Endodermal cell (in vitro differentiated cells): ENCODE results near the gene EVX2. TPM values are rescaled to one million over a fixed set of nuclear protein-coding genes. Genes with fewer than 3 reads are reported as not detected.

Experiments used
- DNase-seq: peaks from one replicate; pipeline ENCODE4 v3.0.0-alpha.2; 2017
- H3K27ac ChIP-seq: 2 replicates; pipeline ENCODE4 v1.5.1; 2013; ENCODE audit warnings: mild to moderate bottlenecking, low read depth, low read length, moderate library complexity
- H3K27me3 ChIP-seq: 2 replicates; pipeline ENCODE4 v1.6.1; 2013; ENCODE audit warnings: mild to moderate bottlenecking, low read length, moderate library complexity; ENCODE audit not compliant: insufficient read depth, control insufficient read depth, poor library complexity, severe bottlenecking
- H3K36me3 ChIP-seq: 2 replicates; pipeline ENCODE4 v1.7.0; 2013; ENCODE audit warnings: mild to moderate bottlenecking, low read length, moderate library complexity; ENCODE audit not compliant: control insufficient read depth, insufficient read depth
- H3K4me1 ChIP-seq: one replicate; pipeline ENCODE4 v1.7.0; 2013; ENCODE audit warnings: low read length; ENCODE audit not compliant: control insufficient read depth, insufficient read depth
- H3K4me3 ChIP-seq: 2 replicates; pipeline ENCODE4 v1.5.1; 2013; ENCODE audit warnings: mild to moderate bottlenecking, low read length, moderate library complexity
- H3K9ac ChIP-seq: 2 replicates; pipeline ENCODE4 v1.6.1; 2013; ENCODE audit warnings: mild to moderate bottlenecking, low read length, moderate library complexity; ENCODE audit not compliant: poor library complexity, severe bottlenecking; ENCODE audit errors: extremely low read depth
- H3K9me3 ChIP-seq: 2 replicates; pipeline ENCODE4 v1.6.1; 2013; ENCODE audit warnings: mild to moderate bottlenecking, low read length, moderate library complexity; ENCODE audit not compliant: control insufficient read depth
- H3K27ac Mint-ChIP-seq: 2 replicates; pipeline ENCODE4 v1.8.0; 2020; ENCODE audit warnings: mixed read lengths
- H3K27me3 Mint-ChIP-seq: 2 replicates; pipeline ENCODE4 v1.8.0; 2021; ENCODE audit warnings: mild to moderate bottlenecking, mixed read lengths; ENCODE audit not compliant: insufficient read depth
- H3K36me3 Mint-ChIP-seq: 2 replicates; pipeline ENCODE4 v1.8.0; 2020; ENCODE audit warnings: low read depth, mixed read lengths
- H3K4me1 Mint-ChIP-seq: 2 replicates; pipeline ENCODE4 v1.8.0; 2020; ENCODE audit warnings: mixed read lengths
- H3K4me3 Mint-ChIP-seq: 2 replicates; pipeline ENCODE4 v1.8.0; 2020; ENCODE audit warnings: mild to moderate bottlenecking, moderate library complexity, mixed read lengths
- H3K9me3 Mint-ChIP-seq: 2 replicates; pipeline ENCODE4 v1.8.0; 2020; ENCODE audit warnings: mild to moderate bottlenecking, mixed read lengths
- WGBS, 2 experiments: methylation state at CpG; one replicate each; pipeline versions ENCODE4 v1.1.5 to v1.1.7; 2013; ENCODE audit warnings: missing lambda C conversion rate in 2 of 2, mixed read lengths in 1 of 2; ENCODE audit not compliant: insufficient coverage in 1 of 2, insufficient read length in 1 of 2; 5-methylcytosine and 5-hydroxymethylcytosine counted together
- total RNA-seq, 2 donors: library from RNA; stranded (reverse); fragmentation: NEBNext Ultra II Directional in 1 of 2; extraction: Animal tissue kit (Norgen Biotek cat#: 25700) in 1 of 2; gene quantifications; 2 replicates in 1 of 2; 3 replicates in 1 of 2; pipeline ENCODE4 v1.2.1, GENCODE V29; 2021
- TF ChIP-seq, protein P1 (sequence below): fragments of 200-600 bp; sonication (generic); conservative IDR thresholded peaks from 2 replicates; pipeline ENCODE4 v1.5.0; 2021; ENCODE audit warnings: antibody characterized with exemption, mild to moderate bottlenecking

The EVX2 gene
- total RNA-seq, 2 donors from 2014 or later, result not detected

DNA sequence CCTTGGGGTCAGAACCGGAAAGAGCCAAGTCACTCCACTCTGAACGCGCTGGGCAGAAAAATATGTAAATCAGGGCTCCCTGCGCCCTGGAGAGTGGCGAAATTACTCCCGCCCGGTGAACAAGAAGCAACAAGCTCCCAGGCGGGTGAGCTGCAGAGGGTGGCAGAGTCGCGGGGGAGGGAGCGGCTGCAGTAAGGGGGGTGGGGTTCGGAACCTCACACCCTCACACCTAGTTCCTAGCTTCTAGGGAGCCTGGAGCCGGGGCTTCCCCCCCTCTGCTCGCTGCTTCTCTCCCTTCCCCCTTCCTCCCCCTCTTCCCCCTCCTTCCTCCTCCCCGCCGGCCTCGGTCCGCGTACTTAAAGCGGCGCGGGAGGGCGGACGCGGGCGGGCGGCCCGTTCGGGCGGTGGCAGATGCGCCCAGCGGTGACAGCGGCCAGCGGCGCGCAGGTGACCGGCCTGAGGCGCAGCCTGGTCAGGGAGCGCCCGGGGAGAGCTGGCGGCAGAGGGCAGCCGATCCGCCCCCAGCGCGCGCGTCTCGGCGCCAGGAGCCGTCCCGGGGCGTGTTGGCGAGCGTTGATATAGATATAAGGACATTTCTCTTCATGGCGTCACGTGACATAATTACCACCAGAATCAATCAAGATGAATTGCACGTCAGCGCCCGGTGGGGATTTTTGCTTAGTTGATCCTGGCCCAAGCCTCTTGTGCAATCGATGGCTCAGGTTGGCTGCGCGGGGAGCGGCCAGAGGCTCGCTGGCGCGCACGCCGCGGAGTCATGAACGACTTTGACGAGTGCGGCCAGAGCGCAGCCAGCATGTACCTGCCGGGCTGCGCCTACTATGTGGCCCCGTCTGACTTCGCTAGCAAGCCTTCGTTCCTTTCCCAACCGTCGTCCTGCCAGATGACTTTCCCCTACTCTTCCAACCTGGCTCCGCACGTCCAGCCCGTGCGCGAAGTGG lies 23.1 kb upstream of the EVX2 start, which contains the start of gene HOXD11:
Gene HOXD11, plus strand, starts transcription at position 700 of the 959 bp plus-strand sequence. Its CDS starts 76 bp downstream, at position 776.
- Histone ChIP-seq H3K9me3 (no peaks in the 10 kb centered on the region), H3K9ac (no peak within 1 kb of the TSS), H3K27ac (no peak within 1 kb of the TSS), H3K4me3 (no peak within 1 kb of the TSS), H3K36me3 (no peaks in the 10 kb centered on the region), H3K27me3 (peaks cover 99% of the 10 kb centered on the region), H3K4me1 (no peaks in the 10 kb centered on the region)
- peaks cover 95% of the 10 kb centered on the region for H3K27me3 Mint-ChIP-seq
- peaks cover 26% of the 10 kb centered on the region for H3K4me1 Mint-ChIP-seq
- DNase-seq, result peak; percentile 84
- no peak within 1 kb of the TSS for H3K27ac Mint-ChIP-seq
- peak within 1 kb of the TSS; percentile 48 for H3K4me3 Mint-ChIP-seq
- WGBS, 2 experiments, result 0 to 1% methylated on average over 11 to 84 of the region's 85 CpGs
- TF ChIP-seq, protein P1, sequence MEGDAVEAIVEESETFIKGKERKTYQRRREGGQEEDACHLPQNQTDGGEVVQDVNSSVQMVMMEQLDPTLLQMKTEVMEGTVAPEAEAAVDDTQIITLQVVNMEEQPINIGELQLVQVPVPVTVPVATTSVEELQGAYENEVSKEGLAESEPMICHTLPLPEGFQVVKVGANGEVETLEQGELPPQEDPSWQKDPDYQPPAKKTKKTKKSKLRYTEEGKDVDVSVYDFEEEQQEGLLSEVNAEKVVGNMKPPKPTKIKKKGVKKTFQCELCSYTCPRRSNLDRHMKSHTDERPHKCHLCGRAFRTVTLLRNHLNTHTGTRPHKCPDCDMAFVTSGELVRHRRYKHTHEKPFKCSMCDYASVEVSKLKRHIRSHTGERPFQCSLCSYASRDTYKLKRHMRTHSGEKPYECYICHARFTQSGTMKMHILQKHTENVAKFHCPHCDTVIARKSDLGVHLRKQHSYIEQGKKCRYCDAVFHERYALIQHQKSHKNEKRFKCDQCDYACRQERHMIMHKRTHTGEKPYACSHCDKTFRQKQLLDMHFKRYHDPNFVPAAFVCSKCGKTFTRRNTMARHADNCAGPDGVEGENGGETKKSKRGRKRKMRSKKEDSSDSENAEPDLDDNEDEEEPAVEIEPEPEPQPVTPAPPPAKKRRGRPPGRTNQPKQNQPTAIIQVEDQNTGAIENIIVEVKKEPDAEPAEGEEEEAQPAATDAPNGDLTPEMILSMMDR, result no peak
- no peaks in the 10 kb centered on the region for H3K36me3 Mint-ChIP-seq
- no peaks in the 10 kb centered on the region for H3K9me3 Mint-ChIP-seq

DNA sequence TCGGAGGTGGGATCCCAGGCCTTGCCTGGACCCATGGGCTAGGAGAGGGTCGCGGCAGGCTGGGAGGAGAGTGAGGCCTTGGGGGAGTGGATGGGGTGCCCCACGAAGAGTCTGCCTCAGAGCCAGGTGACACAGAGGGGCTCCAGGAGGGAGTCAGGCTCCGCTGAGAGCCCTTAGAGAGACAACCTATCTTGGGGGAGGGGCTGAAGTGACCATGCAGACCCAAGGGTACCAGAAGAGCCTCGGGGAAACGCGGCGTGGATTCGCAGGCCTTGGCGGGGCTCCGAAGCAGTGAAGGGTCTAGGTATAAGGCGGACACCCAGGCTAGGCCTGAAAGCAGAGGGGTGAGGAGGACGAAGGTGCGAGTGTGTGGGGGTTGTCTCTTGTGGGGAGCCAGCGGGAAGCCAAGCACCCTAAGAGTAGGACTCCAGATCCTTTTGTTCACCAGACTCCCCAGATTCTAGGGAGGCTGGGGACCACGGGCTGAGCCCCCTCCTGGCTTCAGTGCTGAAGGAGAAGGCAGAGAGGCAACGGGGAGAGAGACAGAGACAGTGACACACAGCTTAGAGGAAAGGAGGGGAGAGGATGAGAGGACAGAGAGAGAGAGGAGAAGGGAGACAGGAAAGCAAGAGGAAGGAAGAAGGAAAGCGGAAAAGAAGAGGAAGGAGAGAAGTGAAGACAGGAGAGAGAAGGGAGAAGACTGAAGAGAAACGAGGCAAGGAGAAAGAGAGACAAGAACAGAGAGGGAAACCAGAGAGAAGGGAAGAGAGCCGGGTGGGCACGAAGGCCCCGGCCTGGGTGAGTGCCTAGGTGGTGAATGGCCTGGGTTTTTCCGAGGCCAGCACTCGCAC lies 22.2 kb upstream of the EVX2 start:
- Mint-ChIP-seq H3K9me3 (no peaks in the 10 kb centered on the region), H3K4me1 (peaks cover 26% of the 10 kb centered on the region), H3K27me3 (peaks cover 95% of the 10 kb centered on the region), H3K4me3 (peak overlapping the region; percentile 32), H3K36me3 (no peaks in the 10 kb centered on the region), H3K27ac (no peak overlapping the region)
- DNase-seq, result no peak
- no peaks in the 10 kb centered on the region for H3K36me3 ChIP-seq
- peaks cover 99% of the 10 kb centered on the region for H3K27me3 ChIP-seq
- no peak overlapping the region for H3K27ac ChIP-seq
- H3K9me3 ChIP-seq, result no peaks in the 10 kb centered on the region
- H3K4me1 ChIP-seq, result no peaks in the 10 kb centered on the region
- H3K9ac ChIP-seq, result no peak overlapping the region
- no peak overlapping the region for H3K4me3 ChIP-seq
- TF ChIP-seq, protein P1, result no peak
- 7 to 8% methylated on average over 20 to 25 of the region's 25 CpGs for WGBS, 2 experiments

DNA sequence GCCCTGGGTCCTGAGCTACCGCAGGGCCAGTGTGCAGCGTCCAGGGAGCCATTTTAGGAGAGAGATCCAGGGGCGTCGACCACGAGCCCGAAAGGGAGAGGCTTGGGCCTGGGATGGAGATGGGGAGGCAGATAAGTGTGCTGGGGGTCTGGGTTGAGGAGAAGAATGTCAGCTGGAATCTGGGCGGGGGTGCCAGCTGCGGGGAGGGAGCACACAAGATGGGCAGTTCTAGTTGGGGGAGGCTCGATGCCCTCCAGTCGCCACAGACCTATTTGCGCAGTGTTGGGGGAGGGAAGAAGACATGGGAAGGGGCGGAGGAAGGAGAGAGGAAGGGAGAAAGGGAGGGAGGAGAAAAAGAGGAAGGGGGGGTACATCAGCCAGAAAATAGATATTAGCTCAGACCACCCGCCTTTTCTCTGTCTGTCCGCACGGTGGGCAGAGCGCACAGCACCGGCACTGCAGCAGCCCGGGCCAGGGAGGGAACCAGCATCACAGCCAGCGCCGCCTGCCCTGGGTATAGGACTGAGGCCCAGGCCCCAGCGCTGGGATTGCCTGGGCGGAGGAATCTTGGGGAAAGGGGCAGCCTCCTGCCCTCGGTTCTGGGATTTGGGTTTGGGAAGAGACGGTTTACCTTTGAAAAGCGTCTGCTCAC lies 21.4 kb upstream of the EVX2 start:
- Histone ChIP-seq H3K27me3 (peaks cover 99% of the 10 kb centered on the region), H3K9ac (no peak overlapping the region), H3K4me3 (peak overlapping the region; percentile 27), H3K36me3 (no peaks in the 10 kb centered on the region), H3K9me3 (no peaks in the 10 kb centered on the region), H3K4me1 (no peaks in the 10 kb centered on the region), H3K27ac (no peak overlapping the region)
- WGBS, 2 experiments, result 4 to 6% methylated on average over 15 to 25 of the region's 25 CpGs
- peak; percentile 79 for DNase-seq
- Mint-ChIP-seq H3K4me1 (peaks cover 26% of the 10 kb centered on the region), H3K27ac (no peak overlapping the region), H3K9me3 (no peaks in the 10 kb centered on the region), H3K4me3 (peak overlapping the region; percentile 41), H3K36me3 (no peaks in the 10 kb centered on the region), H3K27me3 (peaks cover 95% of the 10 kb centered on the region)
- TF ChIP-seq, protein P1, result no peak
